HEK293 (cell line): ENCODE results near the gene PGC.
A peak's percentile ranks its signal among the peaks of the same experiment; 100 is the strongest.

Experiments
- CTCF ChIA-PET: fragments of 350-600 bp; formaldehyde crosslinking; extraction: SDS; loops from one replicate; lab custom pipeline; 2021; ENCODE audit warnings: antibody characterized with exemption; lab: Yijun Ruan, JAX
- POLR2A ChIA-PET: fragments of 300-600 bp; formaldehyde crosslinking; extraction: SDS; loops from one replicate; lab custom pipeline; 2020; ENCODE audit warnings: antibody characterized with exemption, inconsistent platforms; lab: Yijun Ruan, JAX
- H3K27ac ChIP-seq: fragments of 200-500 bp; sonication (Bioruptor generic); 2 replicates; pipeline ENCODE4 v1.5.1; 2014; ENCODE audit warnings: low read depth, low read length, control low read depth, inconsistent platforms; ENCODE audit errors: extremely low read depth
- H3K36me3 ChIP-seq, 2 experiments: fragments of 200-500 bp in 1 of 2; sonication (Bioruptor generic) in 1 of 2; 1 replicate in 1 of 2; 2 replicates in 1 of 2; pipeline ENCODE4 v1.5.1; 2014 to 2017; ENCODE audit warnings: inconsistent platforms in 2 of 2, low read length in 2 of 2; ENCODE audit not compliant: control insufficient read depth in 2 of 2, insufficient read depth in 1 of 2
- H3K4me1 ChIP-seq: fragments of 200-500 bp; sonication (Bioruptor generic); 2 replicates; pipeline ENCODE4 v1.5.1; 2014; ENCODE audit warnings: mild to moderate bottlenecking, low read length, inconsistent platforms; ENCODE audit not compliant: control insufficient read depth, insufficient read depth
- H3K4me3 ChIP-seq: 2 replicates; pipeline ENCODE4 v1.5.1; 2011; ENCODE audit warnings: low read depth, mild to moderate bottlenecking, control low read depth, low read length, moderate library complexity
- H3K9me3 ChIP-seq: fragments of 200-500 bp; sonication (Bioruptor generic); 2 replicates; pipeline ENCODE4 v1.5.1; 2014; ENCODE audit warnings: low read depth, low read length, inconsistent platforms; ENCODE audit not compliant: control insufficient read depth, insufficient read depth
- CTCF ChIP-seq: fragments of 450-650 bp; formaldehyde crosslinking; IDR thresholded peaks from 2 replicates; pipeline ENCODE4 v1.5.1; 2016; ENCODE audit warnings: missing biosample characterization, missing genetic modification characterization
- EGR2 ChIP-seq: fragments of 450-650 bp; formaldehyde crosslinking; IDR thresholded peaks from 2 replicates; pipeline ENCODE4 v1.5.1; 2016; ENCODE audit warnings: low read depth, missing biosample characterization, missing genetic modification characterization
- SCRT2 ChIP-seq: fragments of 450-650 bp; formaldehyde crosslinking; IDR thresholded peaks from 2 replicates; pipeline ENCODE4 v1.5.1; 2016; ENCODE audit warnings: missing biosample characterization, missing genetic modification characterization
- SP3 ChIP-seq: fragments of 450-650 bp; formaldehyde crosslinking; IDR thresholded peaks from 2 replicates; pipeline ENCODE4 v1.5.1; 2016; ENCODE audit warnings: missing biosample characterization, missing genetic modification characterization
- ZIC2 ChIP-seq: fragments of 450-650 bp; formaldehyde crosslinking; IDR thresholded peaks from 2 replicates; pipeline ENCODE4 v1.5.1; 2016; ENCODE audit warnings: missing biosample characterization, missing genetic modification characterization
- ZNF114 ChIP-seq: fragments of 450-650 bp; formaldehyde crosslinking; IDR thresholded peaks from 2 replicates; pipeline ENCODE4 v1.5.0; 2017; ENCODE audit warnings: missing biosample characterization, missing genetic modification characterization
- ZNF169 ChIP-seq: fragments of 450-650 bp; formaldehyde crosslinking; IDR thresholded peaks from 2 replicates; pipeline ENCODE4 v1.5.1; 2016; ENCODE audit warnings: missing biosample characterization, missing genetic modification characterization
- ZNF175 ChIP-seq: fragments of 450-650 bp; formaldehyde crosslinking; IDR thresholded peaks from 2 replicates; pipeline ENCODE4 v1.5.1; 2016; ENCODE audit warnings: missing biosample characterization, missing genetic modification characterization
- ZNF26 ChIP-seq: fragments of 450-650 bp; formaldehyde crosslinking; IDR thresholded peaks from 2 replicates; pipeline ENCODE4 v1.5.1; 2016; ENCODE audit warnings: missing biosample characterization, missing genetic modification characterization
- ZNF501 ChIP-seq: fragments of 450-650 bp; formaldehyde crosslinking; IDR thresholded peaks from 2 replicates; pipeline ENCODE4 v1.5.1; 2016; ENCODE audit warnings: missing biosample characterization, missing genetic modification characterization
- ZNF530 ChIP-seq: fragments of 450-650 bp; formaldehyde crosslinking; IDR thresholded peaks from 2 replicates; pipeline ENCODE4 v1.5.1; 2016; ENCODE audit warnings: low read depth, missing biosample characterization, missing genetic modification characterization
- ZNF560 ChIP-seq: fragments of 450-650 bp; formaldehyde crosslinking; IDR thresholded peaks from 2 replicates; pipeline ENCODE4 v1.5.1; 2017; ENCODE audit warnings: missing biosample characterization, missing genetic modification characterization, borderline replicate concordance
- ZNF600 ChIP-seq: fragments of 450-650 bp; formaldehyde crosslinking; IDR thresholded peaks from 2 replicates; pipeline ENCODE4 v1.5.1; 2016; ENCODE audit warnings: missing biosample characterization, missing genetic modification characterization
- ZNF610 ChIP-seq: fragments of 450-650 bp; formaldehyde crosslinking; IDR thresholded peaks from 2 replicates; pipeline ENCODE4 v1.5.1; 2016; ENCODE audit warnings: missing biosample characterization, missing genetic modification characterization, borderline replicate concordance
- ZNF704 ChIP-seq: fragments of 450-650 bp; formaldehyde crosslinking; IDR thresholded peaks from 2 replicates; pipeline ENCODE4 v1.5.1; 2016; ENCODE audit warnings: missing biosample characterization, missing genetic modification characterization
- TF ChIP-seq, protein P1 (sequence below): fragments of 450-650 bp; formaldehyde crosslinking; IDR thresholded peaks from 2 replicates; pipeline ENCODE4 v1.5.1; 2016; ENCODE audit warnings: missing biosample characterization, missing genetic modification characterization
- TF ChIP-seq, protein P2 (sequence below): fragments of 450-650 bp; formaldehyde crosslinking; IDR thresholded peaks from 2 replicates; pipeline ENCODE4 v1.5.1; 2016; ENCODE audit warnings: missing biosample characterization, missing genetic modification characterization

Gene PGC

GRCh38 chr6:41724228-41724580 lies 23.0 kb downstream of the PGC start (continued):
- TF ChIP-seq SP3 (no peak), CTCF (tag by site-specific recombination) (no peak), EGR2 (tag by site-specific recombination) (no peak), ZNF560 (no peak), ZNF610 (tag by site-specific recombination) (no peak)

- POLR2A ChIA-PET = interaction anchor here (0.9 to 1.0 kb wide), 2 partner anchors 7 to 11 kb away, joined by 3 read pairs; no protein-coding TSS in a partner anchor
- CTCF ChIA-PET = interaction anchor here (0.6 to 1.8 kb wide), 4 partner anchors 11 to 40 kb away, joined by 3 to 4 read pairs (median 4); no protein-coding TSS in a partner anchor
- no peak overlapping the region for H3K27ac ChIP-seq
These were observed 23.5 kb downstream of the PGC start for GRCh38 chr6:41723530-41724227.

DNA sequence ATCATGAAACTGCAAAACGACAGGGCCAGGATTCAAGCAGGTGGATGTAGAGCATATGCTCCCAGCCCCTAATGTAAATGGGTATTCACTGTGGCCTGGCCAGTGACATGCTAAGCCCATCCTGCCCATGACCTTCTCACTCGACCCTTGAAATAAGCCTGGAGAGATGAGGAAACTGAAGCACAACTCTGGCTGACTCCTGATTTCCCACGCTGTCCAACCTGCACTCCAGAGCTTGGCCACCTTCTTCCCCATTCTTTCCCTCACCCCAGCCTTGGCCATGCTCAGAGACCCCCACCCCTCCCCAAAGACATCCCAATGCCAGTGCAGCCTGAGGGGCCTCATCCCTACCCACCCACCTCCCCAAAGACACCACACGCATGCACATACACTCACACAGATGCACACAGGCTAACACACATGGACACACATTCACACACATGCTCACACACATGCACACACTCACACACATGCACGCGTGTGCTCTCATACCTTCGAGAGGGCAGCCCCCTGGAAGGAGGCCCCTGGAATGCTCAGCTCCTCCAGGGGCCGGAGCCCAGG lies 24.1 kb downstream of the PGC start:
- Histone ChIP-seq H3K4me1 (no peaks in the 10 kb centered on the region; the same call in 1 of the 2 replicates), H3K4me3 (no peak overlapping the region), H3K36me3 (no peaks in the 10 kb centered on the region), H3K9me3 (no peaks in the 10 kb centered on the region), H3K27ac (no peak overlapping the region)
- ChIA-PET CTCF (interaction anchor here (0.6 to 1.5 kb wide), 3 partner anchors 15 to 291 kb away, joined by 3 to 5 read pairs (median 5); no protein-coding TSS in a partner anchor), POLR2A (no interaction called here)
- TF ChIP-seq, protein P1, sequence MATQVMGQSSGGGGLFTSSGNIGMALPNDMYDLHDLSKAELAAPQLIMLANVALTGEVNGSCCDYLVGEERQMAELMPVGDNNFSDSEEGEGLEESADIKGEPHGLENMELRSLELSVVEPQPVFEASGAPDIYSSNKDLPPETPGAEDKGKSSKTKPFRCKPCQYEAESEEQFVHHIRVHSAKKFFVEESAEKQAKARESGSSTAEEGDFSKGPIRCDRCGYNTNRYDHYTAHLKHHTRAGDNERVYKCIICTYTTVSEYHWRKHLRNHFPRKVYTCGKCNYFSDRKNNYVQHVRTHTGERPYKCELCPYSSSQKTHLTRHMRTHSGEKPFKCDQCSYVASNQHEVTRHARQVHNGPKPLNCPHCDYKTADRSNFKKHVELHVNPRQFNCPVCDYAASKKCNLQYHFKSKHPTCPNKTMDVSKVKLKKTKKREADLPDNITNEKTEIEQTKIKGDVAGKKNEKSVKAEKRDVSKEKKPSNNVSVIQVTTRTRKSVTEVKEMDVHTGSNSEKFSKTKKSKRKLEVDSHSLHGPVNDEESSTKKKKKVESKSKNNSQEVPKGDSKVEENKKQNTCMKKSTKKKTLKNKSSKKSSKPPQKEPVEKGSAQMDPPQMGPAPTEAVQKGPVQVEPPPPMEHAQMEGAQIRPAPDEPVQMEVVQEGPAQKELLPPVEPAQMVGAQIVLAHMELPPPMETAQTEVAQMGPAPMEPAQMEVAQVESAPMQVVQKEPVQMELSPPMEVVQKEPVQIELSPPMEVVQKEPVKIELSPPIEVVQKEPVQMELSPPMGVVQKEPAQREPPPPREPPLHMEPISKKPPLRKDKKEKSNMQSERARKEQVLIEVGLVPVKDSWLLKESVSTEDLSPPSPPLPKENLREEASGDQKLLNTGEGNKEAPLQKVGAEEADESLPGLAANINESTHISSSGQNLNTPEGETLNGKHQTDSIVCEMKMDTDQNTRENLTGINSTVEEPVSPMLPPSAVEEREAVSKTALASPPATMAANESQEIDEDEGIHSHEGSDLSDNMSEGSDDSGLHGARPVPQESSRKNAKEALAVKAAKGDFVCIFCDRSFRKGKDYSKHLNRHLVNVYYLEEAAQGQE (tag by site-specific recombination) = no peak
- TF ChIP-seq, protein P2, sequence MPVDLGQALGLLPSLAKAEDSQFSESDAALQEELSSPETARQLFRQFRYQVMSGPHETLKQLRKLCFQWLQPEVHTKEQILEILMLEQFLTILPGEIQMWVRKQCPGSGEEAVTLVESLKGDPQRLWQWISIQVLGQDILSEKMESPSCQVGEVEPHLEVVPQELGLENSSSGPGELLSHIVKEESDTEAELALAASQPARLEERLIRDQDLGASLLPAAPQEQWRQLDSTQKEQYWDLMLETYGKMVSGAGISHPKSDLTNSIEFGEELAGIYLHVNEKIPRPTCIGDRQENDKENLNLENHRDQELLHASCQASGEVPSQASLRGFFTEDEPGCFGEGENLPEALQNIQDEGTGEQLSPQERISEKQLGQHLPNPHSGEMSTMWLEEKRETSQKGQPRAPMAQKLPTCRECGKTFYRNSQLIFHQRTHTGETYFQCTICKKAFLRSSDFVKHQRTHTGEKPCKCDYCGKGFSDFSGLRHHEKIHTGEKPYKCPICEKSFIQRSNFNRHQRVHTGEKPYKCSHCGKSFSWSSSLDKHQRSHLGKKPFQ (tag by site-specific recombination) = 0 out of 2 replicates have a peak, but pooled peaks have one; percentile 50
- TF ChIP-seq SCRT2 (tag by site-specific recombination) = no peak
- TF ChIP-seq ZNF26 (tag by site-specific recombination) = no peak
- 0 out of 2 replicates have a peak, but pooled peaks have one; percentile 18 for TF ChIP-seq ZNF175 (tag by site-specific recombination)
- 0 out of 2 replicates have a peak, but pooled peaks have one; percentile 21 for TF ChIP-seq ZNF704
- TF ChIP-seq ZNF501 = no peak
- TF ChIP-seq ZNF114 (tag by site-specific recombination) = no peak
- no peak for TF ChIP-seq ZNF530 (tag by site-specific recombination)

More at GRCh38 chr6:41723530-41724227, 23.5 kb downstream of the PGC start:
- no peaks in the 10 kb centered on the region; the same call in 1 of the 2 replicates for H3K4me1 ChIP-seq
- TF ChIP-seq ZNF169 (tag by site-specific recombination) = no peak
- TF ChIP-seq ZNF600 (tag by site-specific recombination) = peak; percentile 73
- peak; percentile 61 for TF ChIP-seq ZIC2 (tag by site-specific recombination)
- peak; percentile 42; the same call in 1 of the 2 replicates for TF ChIP-seq EGR2 (tag by site-specific recombination)
- no peaks in the 10 kb centered on the region for H3K9me3 ChIP-seq
- H3K4me3 ChIP-seq = no peak overlapping the region
- H3K36me3 ChIP-seq = no peaks in the 10 kb centered on the region
